ENCODE data around the gene MYRFL.

The MYRFL gene

DNA sequence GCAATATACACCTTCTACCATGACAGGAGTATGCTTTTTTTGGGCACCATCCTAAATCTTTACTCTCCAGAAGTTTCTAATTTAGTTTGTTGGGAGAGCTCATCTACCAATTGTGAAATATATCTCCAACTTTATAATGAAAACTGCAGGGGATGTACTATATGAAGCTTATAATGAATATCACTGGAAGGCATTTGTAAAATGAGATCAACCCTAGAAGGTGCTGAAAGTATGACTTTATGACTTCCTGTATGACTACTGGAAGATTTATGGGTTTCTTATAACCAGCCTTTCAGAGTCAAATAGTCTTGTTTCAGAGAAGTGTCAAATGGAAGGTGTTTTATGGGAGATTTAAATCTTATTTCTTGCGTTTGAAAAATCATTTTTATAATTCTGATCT, 122.9 kb downstream of the MYRFL start:
- Histone ChIP-seq H3K18ac (ENCODE audit: low read depth in 1 of 2, low read length in 2 of 2) (no peak overlapping the region), H3K36me3 (ENCODE audit: control insufficient read depth in 1 of 2, insufficient read depth in 2 of 2, low read depth in 1 of 2, low read length in 2 of 2) (no peaks in the 10 kb centered on the region), H3K23ac (ENCODE audit: low read length in 2 of 2) (no peak overlapping the region), H3K9ac (ENCODE audit: low read length) (no peak overlapping the region), H2BK5ac (ENCODE audit: low read depth, low read length, poor library complexity, severe bottlenecking) (no peak overlapping the region), H3K9me3 (ENCODE audit: control insufficient read depth, low read length) (peaks cover 8% of the 10 kb centered on the region), H3K79me1 (replicated peaks; ENCODE audit: low read length, poor library complexity, severe bottlenecking) (no peaks in the 10 kb centered on the region), H2AFZ (ENCODE audit: low read depth, low read length) (no peak overlapping the region), H3K27me3 (ENCODE audit: control insufficient read depth in 1 of 2, insufficient read depth in 1 of 2, low read length in 2 of 2) (no peaks in the 10 kb centered on the region), H3K4me1 (ENCODE audit: control insufficient read depth, insufficient read depth, low read depth, low read length) (no peaks in the 10 kb centered on the region), H4K8ac (ENCODE audit: low read length) (no peak overlapping the region), H3K14ac (ENCODE audit: low read length in 2 of 2) (no peak overlapping the region), H2AK5ac (ENCODE audit: low read length, severe bottlenecking) (no peak overlapping the region), H2BK120ac (ENCODE audit: low read depth, low read length) (no peak overlapping the region), H2BK15ac (ENCODE audit: low read depth, poor library complexity, severe bottlenecking) (no peak overlapping the region), H4K91ac (ENCODE audit: low read length) (no peak overlapping the region), H2BK12ac (ENCODE audit: low read length in 2 of 2) (no peak overlapping the region), H3K4ac (ENCODE audit: low read depth in 1 of 2, low read length in 2 of 2) (no peak overlapping the region), H3K27ac (ENCODE audit: low read length, poor library complexity, severe bottlenecking) (no peak overlapping the region), H3K4me3 (ENCODE audit: insufficient read depth in 1 of 2, low read depth in 1 of 2, low read length in 2 of 2) (no peak overlapping the region), H3K4me2 (ENCODE audit: low read length, poor library complexity, severe bottlenecking) (no peak overlapping the region)
- WGBS, result no CpG with 5 or more reads among the region's 1 CpG
- no peak for DNase-seq

DNA sequence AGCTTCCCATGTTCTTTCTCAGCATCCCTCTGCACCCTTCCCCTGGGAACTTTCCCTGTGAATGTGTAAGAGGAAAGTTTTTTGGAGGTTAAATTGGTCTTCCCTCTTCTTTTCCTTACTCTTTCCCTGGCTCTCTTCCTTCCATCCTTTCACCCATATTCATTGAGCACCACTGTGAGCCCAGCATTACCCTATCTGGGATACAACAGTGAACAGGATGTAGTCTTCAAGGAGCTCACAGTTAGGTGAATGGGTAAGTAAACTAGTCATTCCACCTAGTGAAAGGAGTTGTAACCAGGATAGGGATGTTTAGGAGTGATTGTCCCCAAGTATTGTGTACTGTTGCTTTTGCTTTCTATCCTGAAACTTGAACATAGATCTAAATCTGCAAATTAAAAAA, 123.8 kb downstream of the MYRFL start:
- no peak overlapping the region for H4K91ac ChIP-seq (ENCODE audit: low read length)
- H3K27ac ChIP-seq (ENCODE audit: low read length, poor library complexity, severe bottlenecking), result no peak overlapping the region
- H3K9ac ChIP-seq (ENCODE audit: low read length), result no peak overlapping the region
- H3K79me1 ChIP-seq (replicated peaks; ENCODE audit: low read length, poor library complexity, severe bottlenecking), result no peaks in the 10 kb centered on the region
- H3K27me3 ChIP-seq (ENCODE audit: control insufficient read depth in 1 of 2, insufficient read depth in 1 of 2, low read length in 2 of 2), result no peaks in the 10 kb centered on the region
- H2AFZ ChIP-seq (ENCODE audit: low read depth, low read length), result no peak overlapping the region
- no peak overlapping the region for H3K4me3 ChIP-seq (ENCODE audit: insufficient read depth in 1 of 2, low read depth in 1 of 2, low read length in 2 of 2)
- H4K8ac ChIP-seq (ENCODE audit: low read length), result no peak overlapping the region
- no peak overlapping the region for H3K23ac ChIP-seq (ENCODE audit: low read length in 2 of 2)
- no peaks in the 10 kb centered on the region for H3K4me1 ChIP-seq (ENCODE audit: control insufficient read depth, insufficient read depth, low read depth, low read length)
- H3K18ac ChIP-seq (ENCODE audit: low read depth in 1 of 2, low read length in 2 of 2), result no peak overlapping the region
- H2AK5ac ChIP-seq (ENCODE audit: low read length, severe bottlenecking), result no peak overlapping the region
- H3K4ac ChIP-seq (ENCODE audit: low read depth in 1 of 2, low read length in 2 of 2), result no peak overlapping the region
- H2BK15ac ChIP-seq (ENCODE audit: low read depth, poor library complexity, severe bottlenecking), result no peak overlapping the region
- H3K4me2 ChIP-seq (ENCODE audit: low read length, poor library complexity, severe bottlenecking), result no peak overlapping the region
- no peak for DNase-seq
- no peak overlapping the region for H2BK120ac ChIP-seq (ENCODE audit: low read depth, low read length)
- no peaks in the 10 kb centered on the region for H3K36me3 ChIP-seq (ENCODE audit: control insufficient read depth in 1 of 2, insufficient read depth in 2 of 2, low read depth in 1 of 2, low read length in 2 of 2)
- H2BK5ac ChIP-seq (ENCODE audit: low read depth, low read length, poor library complexity, severe bottlenecking), result no peak overlapping the region
- peaks cover 8% of the 10 kb centered on the region for H3K9me3 ChIP-seq (ENCODE audit: control insufficient read depth, low read length)
- no peak overlapping the region for H3K14ac ChIP-seq (ENCODE audit: low read length in 2 of 2)
- no peak overlapping the region for H2BK12ac ChIP-seq (ENCODE audit: low read length in 2 of 2)

DNA sequence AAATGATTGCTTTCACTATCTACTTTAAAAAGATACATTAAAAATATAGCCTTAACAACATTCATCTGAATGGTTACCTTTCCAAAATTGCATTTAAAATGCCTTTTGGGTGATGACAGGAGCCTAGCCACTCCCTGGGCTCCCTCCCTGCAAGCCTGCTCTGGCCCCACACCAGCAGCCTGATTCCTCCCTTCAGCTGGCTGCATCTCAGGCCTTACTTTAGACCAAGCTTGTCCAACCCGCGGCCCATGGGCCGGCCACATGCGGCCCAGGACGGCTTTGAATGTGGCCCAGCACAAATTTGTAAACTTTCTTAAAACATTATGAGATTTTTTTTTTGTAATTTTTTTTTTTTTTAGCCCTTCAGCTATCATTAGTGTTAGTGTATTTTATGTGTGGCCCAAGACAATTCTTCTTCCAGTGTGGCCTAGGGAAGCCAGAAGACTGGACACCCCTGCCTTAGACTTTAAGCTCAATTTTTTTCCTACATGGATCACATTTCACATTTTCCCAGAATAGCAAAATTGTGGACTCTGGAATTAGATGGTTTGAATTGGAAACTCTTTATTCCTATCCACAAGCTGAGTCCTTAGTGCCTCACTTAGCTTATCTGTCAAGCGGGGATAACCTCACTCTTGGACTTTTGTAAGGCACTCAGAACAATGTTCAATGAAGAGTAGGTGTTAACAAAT, 124.4 kb downstream of the MYRFL start:
- Histone ChIP-seq H3K18ac (ENCODE audit: low read depth in 1 of 2, low read length in 2 of 2) (no peak overlapping the region), H3K4me2 (ENCODE audit: low read length, poor library complexity, severe bottlenecking) (no peak overlapping the region), H3K79me1 (replicated peaks; ENCODE audit: low read length, poor library complexity, severe bottlenecking) (no peaks in the 10 kb centered on the region), H3K27me3 (ENCODE audit: control insufficient read depth in 1 of 2, insufficient read depth in 1 of 2, low read length in 2 of 2) (no peaks in the 10 kb centered on the region), H4K91ac (ENCODE audit: low read length) (no peak overlapping the region), H3K9ac (ENCODE audit: low read length) (no peak overlapping the region), H2AK5ac (ENCODE audit: low read length, severe bottlenecking) (no peak overlapping the region), H3K4me1 (ENCODE audit: control insufficient read depth, insufficient read depth, low read depth, low read length) (no peaks in the 10 kb centered on the region), H2BK5ac (ENCODE audit: low read depth, low read length, poor library complexity, severe bottlenecking) (no peak overlapping the region), H3K4ac (ENCODE audit: low read depth in 1 of 2, low read length in 2 of 2) (no peak overlapping the region), H3K9me3 (ENCODE audit: control insufficient read depth, low read length) (peaks cover 8% of the 10 kb centered on the region), H3K27ac (ENCODE audit: low read length, poor library complexity, severe bottlenecking) (no peak overlapping the region), H3K14ac (ENCODE audit: low read length in 2 of 2) (no peak overlapping the region), H4K8ac (ENCODE audit: low read length) (no peak overlapping the region), H2AFZ (ENCODE audit: low read depth, low read length) (no peak overlapping the region), H3K36me3 (ENCODE audit: control insufficient read depth in 1 of 2, insufficient read depth in 2 of 2, low read depth in 1 of 2, low read length in 2 of 2) (no peaks in the 10 kb centered on the region), H2BK15ac (ENCODE audit: low read depth, poor library complexity, severe bottlenecking) (no peak overlapping the region), H2BK120ac (ENCODE audit: low read depth, low read length) (no peak overlapping the region), H3K23ac (ENCODE audit: low read length in 2 of 2) (no peak overlapping the region), H3K4me3 (ENCODE audit: insufficient read depth in 1 of 2, low read depth in 1 of 2, low read length in 2 of 2) (no peak overlapping the region), H2BK12ac (ENCODE audit: low read length in 2 of 2) (no peak overlapping the region)
- 95% methylated on average over 4 of the region's 6 CpGs for WGBS
- DNase-seq, result no peak

DNA sequence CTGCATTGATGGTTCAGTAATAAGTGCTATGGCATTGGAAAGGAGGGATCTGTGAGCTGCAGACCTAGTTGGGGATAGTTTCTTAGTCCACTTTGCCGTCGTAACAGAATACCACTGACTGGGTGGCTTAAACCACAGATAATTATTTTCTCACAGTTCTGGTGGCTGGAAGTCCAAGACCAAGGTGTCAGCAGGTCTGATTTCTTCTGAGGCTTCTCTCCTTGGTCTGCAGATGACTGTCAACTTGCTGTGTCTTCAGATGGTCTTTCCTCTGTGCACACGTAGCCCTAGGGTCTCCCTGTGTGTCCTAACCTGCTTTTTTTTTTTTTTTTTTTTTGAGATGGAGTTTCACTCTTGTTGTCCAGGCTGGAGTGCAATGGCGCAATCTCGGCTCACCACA, 126.1 kb downstream of the MYRFL start:
- no peak overlapping the region for H2BK5ac ChIP-seq (ENCODE audit: low read depth, low read length, poor library complexity, severe bottlenecking)
- no peak overlapping the region for H4K91ac ChIP-seq (ENCODE audit: low read length)
- H2BK12ac ChIP-seq (ENCODE audit: low read length in 2 of 2), result no peak overlapping the region
- no peak overlapping the region for H3K4ac ChIP-seq (ENCODE audit: low read depth in 1 of 2, low read length in 2 of 2)
- H3K36me3 ChIP-seq (ENCODE audit: control insufficient read depth in 1 of 2, insufficient read depth in 2 of 2, low read depth in 1 of 2, low read length in 2 of 2), result no peaks in the 10 kb centered on the region
- WGBS, result 83% methylated on average over 3 of the region's 5 CpGs
- no peaks in the 10 kb centered on the region for H3K27me3 ChIP-seq (ENCODE audit: control insufficient read depth in 1 of 2, insufficient read depth in 1 of 2, low read length in 2 of 2)
- no peaks in the 10 kb centered on the region for H3K79me1 ChIP-seq (replicated peaks; ENCODE audit: low read length, poor library complexity, severe bottlenecking)
- H3K14ac ChIP-seq (ENCODE audit: low read length in 2 of 2), result no peak overlapping the region
- no peak overlapping the region for H3K18ac ChIP-seq (ENCODE audit: low read depth in 1 of 2, low read length in 2 of 2)
- no peak overlapping the region for H2BK15ac ChIP-seq (ENCODE audit: low read depth, poor library complexity, severe bottlenecking)
- peaks cover 8% of the 10 kb centered on the region for H3K9me3 ChIP-seq (ENCODE audit: control insufficient read depth, low read length)
- no peak overlapping the region for H2AFZ ChIP-seq (ENCODE audit: low read depth, low read length)
- no peak overlapping the region for H3K23ac ChIP-seq (ENCODE audit: low read length in 2 of 2)
- no peak overlapping the region for H2BK120ac ChIP-seq (ENCODE audit: low read depth, low read length)
- no peak for DNase-seq
- no peaks in the 10 kb centered on the region for H3K4me1 ChIP-seq (ENCODE audit: control insufficient read depth, insufficient read depth, low read depth, low read length)
- no peak overlapping the region for H4K8ac ChIP-seq (ENCODE audit: low read length)
- H3K4me3 ChIP-seq (ENCODE audit: insufficient read depth in 1 of 2, low read depth in 1 of 2, low read length in 2 of 2), result no peak overlapping the region
- H3K9ac ChIP-seq (ENCODE audit: low read length), result no peak overlapping the region
- H3K4me2 ChIP-seq (ENCODE audit: low read length, poor library complexity, severe bottlenecking), result no peak overlapping the region
- H3K27ac ChIP-seq (ENCODE audit: low read length, poor library complexity, severe bottlenecking), result no peak overlapping the region
- H2AK5ac ChIP-seq (ENCODE audit: low read length, severe bottlenecking), result no peak overlapping the region
